Keratinocyte (primary cell): Measurements from ENCODE around the gene C5. TPM values are rescaled to one million over a fixed set of nuclear protein-coding genes. Genes with fewer than 3 reads are reported as not detected.

Experiments
- DNase-seq: peaks from one replicate; pipeline ENCODE4 v3.0.0-alpha.2; 2011; ENCODE audit warnings: low read depth, missing footprints, low spot score
- FAIRE-seq: peaks from 2 replicates; lab custom pipeline; 2011; peaks lifted over from hg19 to GRCh38; lab: Jason Lieb, UNC
- H2AFZ ChIP-seq: 2 replicates; pipeline ENCODE4 v1.6.0; 2012; ENCODE audit warnings: low read length, control low read depth, inconsistent platforms; ENCODE audit not compliant: control insufficient read depth
- H3K27ac ChIP-seq: 2 replicates; pipeline ENCODE4 v1.5.1; 2011; ENCODE audit warnings: low read length; ENCODE audit not compliant: control insufficient read depth, insufficient read depth
- H3K27me3 ChIP-seq: 3 replicates; pipeline ENCODE4 v1.6.0; 2011; ENCODE audit warnings: low read length; ENCODE audit not compliant: control insufficient read depth, insufficient read depth; ENCODE audit errors: extremely low read depth
- H3K36me3 ChIP-seq, 2 experiments: 2 replicates in 1 of 2; 3 replicates in 1 of 2; pipeline ENCODE4 v1.5.1; 2011; ENCODE audit warnings: low read length in 2 of 2, mild to moderate bottlenecking in 1 of 2; ENCODE audit not compliant: control insufficient read depth in 2 of 2, insufficient read depth in 2 of 2; ENCODE audit errors: extremely low read depth in 1 of 2
- H3K4me1 ChIP-seq: 3 replicates; pipeline ENCODE4 v1.5.1; 2011; ENCODE audit warnings: low read length; ENCODE audit not compliant: control insufficient read depth, insufficient read depth; ENCODE audit errors: extremely low read depth
- H3K4me2 ChIP-seq: 3 replicates; pipeline ENCODE4 v1.6.0; 2011; ENCODE audit warnings: low read depth, low read length; ENCODE audit not compliant: control insufficient read depth, insufficient read depth; ENCODE audit errors: extremely low read depth
- H3K4me3 ChIP-seq, 3 experiments: fragments of 200-600 bp in 1 of 3; sonication (generic) in 1 of 3; 2 replicates in 2 of 3; 3 replicates in 1 of 3; pipeline ENCODE4 v1.5.1; 2011 to 2016; ENCODE audit warnings: low read length in 3 of 3, mild to moderate bottlenecking in 3 of 3, control low read depth in 2 of 3, inconsistent platforms in 1 of 3, low read depth in 1 of 3, mixed read lengths in 1 of 3, mixed run types in 1 of 3, moderate library complexity in 1 of 3; ENCODE audit not compliant: control insufficient read depth in 2 of 3, insufficient read depth in 2 of 3; ENCODE audit errors: extremely low read depth in 1 of 3
- H3K79me2 ChIP-seq: 2 replicates; pipeline ENCODE4 v1.6.0; 2012; ENCODE audit warnings: low read length; ENCODE audit not compliant: control insufficient read depth, insufficient read depth
- H3K9ac ChIP-seq: 3 replicates; pipeline ENCODE4 v1.6.0; 2011; ENCODE audit warnings: low read length; ENCODE audit not compliant: control insufficient read depth, insufficient read depth; ENCODE audit errors: extremely low read depth
- H3K9me1 ChIP-seq: 3 replicates; pipeline ENCODE4 v1.6.0; 2011; ENCODE audit warnings: low read length; ENCODE audit not compliant: control insufficient read depth, insufficient read depth; ENCODE audit errors: extremely low read depth
- H3K9me3 ChIP-seq: 2 replicates; pipeline ENCODE4 v1.5.1; 2012; ENCODE audit warnings: low read depth, low read length; ENCODE audit not compliant: control insufficient read depth
- H4K20me1 ChIP-seq: 3 replicates; pipeline ENCODE4 v1.6.0; 2011; ENCODE audit warnings: low read length; ENCODE audit not compliant: control insufficient read depth, insufficient read depth; ENCODE audit errors: extremely low read depth
- CTCF ChIP-seq, 3 experiments: IDR thresholded peaks in 1 of 3; conservative IDR thresholded peaks in 1 of 3; optimal IDR thresholded peaks in 1 of 3; 2 replicates in 2 of 3; 3 replicates in 1 of 3; pipeline versions ENCODE3 to v1.5.1; 2011; ENCODE audit warnings: low read length in 3 of 3, mild to moderate bottlenecking in 3 of 3, moderate library complexity in 2 of 3, control low read depth in 1 of 3, inconsistent platforms in 1 of 3; ENCODE audit not compliant: insufficient read depth in 2 of 3; ENCODE audit errors: extremely low read depth in 1 of 3
- EZH2 ChIP-seq: IDR thresholded peaks from one replicate; pipeline ENCODE4 v1.6.1; 2012; ENCODE audit warnings: inconsistent platforms, mild to moderate bottlenecking, low read length, moderate library complexity
- dilution Hi-C: fragments of 300-500 bp; cut with MboI; formaldehyde crosslinking; loops from one replicate; pipeline ENCODE4 v1.7.0; 2020; ENCODE audit warnings: low sequenced_read_pairs; ENCODE audit not compliant: extremely low pct_ligation_motif_present
- polyA minus RNA-seq, 3 experiments: library from RNA; depleted of rRNA, polyadenylated mRNA; stranded (reverse); fragments of >200 nt; gene quantifications; 1 replicate in 1 of 3; 2 replicates in 1 of 3; 3 replicates in 1 of 3; pipeline ENCODE4 v1.2.3, GENCODE V29; 2011
- polyA plus RNA-seq, 5 experiments: library from polyadenylated mRNA; depleted of rRNA in 3 of 5; stranded (reverse) in 3 of 5; stranded (forward) in 1 of 5; unstranded in 1 of 5; fragments of >200 nt; gene quantifications; 1 replicate in 1 of 5; 2 replicates in 3 of 5; 3 replicates in 1 of 5; pipeline versions ENCODE4 v1.2.1 to v1.2.3, GENCODE V29; 2011 to 2012; ENCODE audit warnings: missing spikeins in 2 of 5, low read depth in 1 of 5, low replicate concordance in 1 of 5

Gene C5
- polyA plus RNA-seq (0.49 to 0.76 TPM (median 0.70 TPM) in 3 replicates), polyA minus RNA-seq (0.20 to 0.61 TPM (median 0.59 TPM) in 3 replicates)
- 0.20 TPM for polyA plus RNA-seq (2011; ENCODE audit: low read depth)
- 0.30 and 0.51 TPM in 2 replicates for polyA plus RNA-seq (2011; cell fraction: cytosol; rRNA removed)
- 0.81 and 0.93 TPM in 2 replicates for polyA plus RNA-seq (2011; cell fraction: nucleus; rRNA removed)
- 0.38 TPM in 2 replicates for polyA plus RNA-seq (2012; ENCODE audit: low replicate concordance)
- polyA minus RNA-seq (2011; cell fraction: cytosol; rRNA and poly(A)+ RNA removed) = 0.38 TPM
- 0.21 and 0.62 TPM in 2 replicates for polyA minus RNA-seq (2011; cell fraction: nucleus; rRNA and poly(A)+ RNA removed)

- H3K4me2 ChIP-seq = no peak within 1 kb of the TSS
- no peak within 1 kb of the TSS for H3K9ac ChIP-seq
- FAIRE-seq = no peak
- H3K27ac ChIP-seq = no peak within 1 kb of the TSS
- H3K9me1 ChIP-seq = no peaks in the 10 kb centered on the region
- H3K4me1 ChIP-seq = no peaks in the 10 kb centered on the region
- dilution Hi-C loops = no loop called here
- H3K27me3 ChIP-seq = no peaks in the 10 kb centered on the region
- no peaks in the 10 kb centered on the region for H4K20me1 ChIP-seq
- no peaks in the 10 kb centered on the region for H3K79me2 ChIP-seq
- TF ChIP-seq EZH2 = no peak
- no peak for TF ChIP-seq CTCF (optimal IDR thresholded peaks at IDR 0.05 in 1 of 3, IDR thresholded peaks at IDR 0.05 in 1 of 3, conservative IDR thresholded peaks at IDR 0.05 in 1 of 3; ENCODE audit: extremely low read depth in 1 of 3, insufficient read depth in 2 of 3, low read length in 3 of 3)
- H3K4me3 ChIP-seq = no peak within 1 kb of the TSS
- DNase-seq = no peak
- no peaks in the 10 kb centered on the region for H3K9me3 ChIP-seq
- no peaks in the 10 kb centered on the region for H3K36me3 ChIP-seq
- H2AFZ ChIP-seq = no peak within 1 kb of the TSS
These were observed at the start of gene C5 for GRCh38 chr9:121050128-121050988. C5 (minus strand) TSS chr9:121050275; CDS start chr9:121050246, 29 bp downstream.

- no peak overlapping the region for H3K4me3 ChIP-seq
- no peak overlapping the region for H3K9ac ChIP-seq
- no peak overlapping the region for H3K27ac ChIP-seq
- H3K79me2 ChIP-seq = no peaks in the 10 kb centered on the region
- H3K4me2 ChIP-seq = no peak overlapping the region
- no peaks in the 10 kb centered on the region for H3K9me3 ChIP-seq
- TF ChIP-seq CTCF (optimal IDR thresholded peaks at IDR 0.05 in 1 of 3, IDR thresholded peaks at IDR 0.05 in 1 of 3, conservative IDR thresholded peaks at IDR 0.05 in 1 of 3; ENCODE audit: extremely low read depth in 1 of 3, insufficient read depth in 2 of 3, low read length in 3 of 3) = no peak
- no peaks in the 10 kb centered on the region for H3K9me1 ChIP-seq
- no peaks in the 10 kb centered on the region for H4K20me1 ChIP-seq
- no peak overlapping the region for H2AFZ ChIP-seq
- H3K27me3 ChIP-seq = no peaks in the 10 kb centered on the region
- H3K36me3 ChIP-seq = no peaks in the 10 kb centered on the region
- FAIRE-seq = no peak
- dilution Hi-C loops = no loop called here
- H3K4me1 ChIP-seq = no peaks in the 10 kb centered on the region
- DNase-seq = no peak
These were observed 48.6 kb upstream of the C5 start for GRCh38 chr9:121098567-121099198.
